H1 (cell line): Measurements from ENCODE around the gene NADK. TPM values are rescaled to one million over a fixed set of nuclear protein-coding genes. Genes with fewer than 3 reads are reported as not detected.

Source experiments
- CTCF ChIA-PET: fragments of 300-600 bp; sonication (Branson Sonifier 250); formaldehyde crosslinking; loops from one replicate; lab custom pipeline; 2021; ENCODE audit not compliant: partially characterized antibody; lab: Charles Lee
- POLR2A ChIA-PET: fragments of 300-600 bp; sonication (Branson Sonifier 250); formaldehyde crosslinking; loops from one replicate; lab custom pipeline; 2021; ENCODE audit warnings: inconsistent platforms; ENCODE audit not compliant: partially characterized antibody; lab: Charles Lee
- DNase-seq, 2 experiments: peaks; one replicate each; pipeline versions ENCODE4 v3.0.0 to v3.0.0-alpha.2; 2010 to 2022; ENCODE audit warnings: low spot score in 2 of 2, low read depth in 1 of 2, mixed read lengths in 1 of 2
- FAIRE-seq: peaks from 2 replicates; lab custom pipeline; 2011; peaks lifted over from hg19 to GRCh38; lab: Jason Lieb, UNC
- H2AFZ ChIP-seq: 2 replicates; pipeline ENCODE4 v1.8.1; 2012; ENCODE audit warnings: low read length, inconsistent platforms
- H2AK5ac ChIP-seq: 2 replicates; pipeline ENCODE4 v1.6.1; 2013; ENCODE audit warnings: low read depth, low read length
- H2BK120ac ChIP-seq: replicated peaks from 2 replicates; pipeline ENCODE3; 2013; ENCODE audit warnings: low read depth, low read length, inconsistent platforms
- H2BK12ac ChIP-seq: 2 replicates; pipeline ENCODE4 v1.6.1; 2013; ENCODE audit warnings: low read depth, low read length
- H2BK15ac ChIP-seq: 2 replicates; pipeline ENCODE4 v1.6.1; 2013; ENCODE audit warnings: low read length
- H2BK20ac ChIP-seq: 2 replicates; pipeline ENCODE4 v1.6.1; 2013; ENCODE audit warnings: low read length
- H2BK5ac ChIP-seq: 2 replicates; pipeline ENCODE4 v1.6.1; 2013; ENCODE audit warnings: low read depth, low read length
- H3K14ac ChIP-seq: 2 replicates; pipeline ENCODE4 v1.6.1; 2013; ENCODE audit warnings: inconsistent platforms; ENCODE audit not compliant: insufficient read length
- H3K18ac ChIP-seq: 2 replicates; pipeline ENCODE4 v1.6.1; 2013; ENCODE audit warnings: low read length; ENCODE audit errors: extremely low read depth
- H3K23ac ChIP-seq: 2 replicates; pipeline ENCODE4 v1.6.1; 2013; ENCODE audit warnings: inconsistent platforms; ENCODE audit not compliant: insufficient read length
- H3K23me2 ChIP-seq: 2 replicates; pipeline ENCODE4 v1.6.1; 2013; ENCODE audit warnings: low read depth, low read length
- H3K27ac ChIP-seq: 2 replicates; pipeline ENCODE4 v1.6.1; 2011; ENCODE audit warnings: low read depth, low read length, inconsistent platforms
- H3K27me3 ChIP-seq, 4 experiments: replicated peaks in 1 of 4; 1 replicate in 1 of 4; 2 replicates in 3 of 4; pipeline versions ENCODE4 v1.6.1 to v1.8.1; 2011 to 2013; ENCODE audit warnings: low read length in 3 of 4, mild to moderate bottlenecking in 3 of 4, inconsistent platforms in 2 of 4, mixed read lengths in 2 of 4, moderate library complexity in 1 of 4; ENCODE audit not compliant: control insufficient read depth in 3 of 4, insufficient read depth in 3 of 4; ENCODE audit errors: extremely low read depth in 1 of 4
- H3K36me3 ChIP-seq, 4 experiments: 2 replicates each; pipeline versions ENCODE4 v1.6.1 to v1.8.1; 2011 to 2013; ENCODE audit warnings: mild to moderate bottlenecking in 4 of 4, low read length in 3 of 4, moderate library complexity in 2 of 4, control low read depth in 1 of 4, inconsistent platforms in 1 of 4; ENCODE audit not compliant: insufficient read depth in 4 of 4, control insufficient read depth in 2 of 4
- H3K4ac ChIP-seq: replicated peaks from 2 replicates; pipeline ENCODE3; 2013; ENCODE audit warnings: low read length, low read depth, mixed read lengths, inconsistent platforms; ENCODE audit not compliant: insufficient read length
- H3K4me1 ChIP-seq, 4 experiments: replicated peaks in 1 of 4; 1 replicate in 1 of 4; 2 replicates in 3 of 4; pipeline versions ENCODE4 v1.6.1 to v1.8.1; 2011 to 2013; ENCODE audit warnings: low read length in 3 of 4, inconsistent platforms in 2 of 4, mixed read lengths in 1 of 4; ENCODE audit not compliant: insufficient read depth in 4 of 4, control insufficient read depth in 3 of 4
- H3K4me2 ChIP-seq, 2 experiments: 2 replicates each; pipeline versions ENCODE4 v1.6.1 to v1.8.1; 2011 to 2013; ENCODE audit warnings: low read depth in 2 of 2, low read length in 2 of 2, control low read depth in 1 of 2, inconsistent platforms in 1 of 2, mild to moderate bottlenecking in 1 of 2; ENCODE audit not compliant: insufficient read depth in 1 of 2
- H3K4me3 ChIP-seq, 4 experiments: fragments of 200-600, 300-600 bp in 1 of 4; sonication (generic), shearing (Covaris generic), sonication (Bioruptor Twin) in 1 of 4; 2 replicates each; pipeline versions ENCODE4 v1.5.1 to v1.8.1; 2011 to 2016; ENCODE audit warnings: low read length in 4 of 4, low read depth in 3 of 4, control low read depth in 2 of 4, inconsistent platforms in 2 of 4, mild to moderate bottlenecking in 2 of 4, mixed read lengths in 1 of 4, moderate library complexity in 1 of 4; ENCODE audit not compliant: insufficient read depth in 2 of 4; ENCODE audit errors: extremely low read depth in 1 of 4
- H3K56ac ChIP-seq: replicated peaks from 2 replicates; pipeline ENCODE3; 2013; ENCODE audit warnings: low read depth, mild to moderate bottlenecking, mixed read lengths, low read length, inconsistent platforms; ENCODE audit not compliant: insufficient read length
- H3K79me1 ChIP-seq: 2 replicates; pipeline ENCODE4 v1.6.1; 2013; ENCODE audit warnings: low read depth, low read length, control low read depth
- H3K79me2 ChIP-seq, 2 experiments: 2 replicates each; pipeline versions ENCODE4 v1.6.1 to v1.8.1; 2012 to 2013; ENCODE audit warnings: low read length in 2 of 2, mild to moderate bottlenecking in 2 of 2, inconsistent platforms in 1 of 2; ENCODE audit not compliant: insufficient read depth in 2 of 2, control insufficient read depth in 1 of 2
- H3K9ac ChIP-seq, 4 experiments: replicated peaks in 1 of 4; 1 replicate in 1 of 4; 2 replicates in 3 of 4; pipeline versions ENCODE4 v1.6.1 to v1.8.1; 2011 to 2013; ENCODE audit warnings: low read depth in 3 of 4, low read length in 3 of 4, control low read depth in 2 of 4, mild to moderate bottlenecking in 2 of 4, moderate library complexity in 2 of 4, inconsistent platforms in 1 of 4; ENCODE audit errors: extremely low read depth in 1 of 4
- H3K9me3 ChIP-seq, 2 experiments: 2 replicates each; pipeline versions ENCODE4 v1.6.1 to v1.8.1; 2012 to 2013; ENCODE audit warnings: mild to moderate bottlenecking in 2 of 2, moderate library complexity in 2 of 2, control low read depth in 1 of 2, inconsistent platforms in 1 of 2, low read depth in 1 of 2, low read length in 1 of 2, mixed read lengths in 1 of 2; ENCODE audit not compliant: insufficient read depth in 2 of 2
- H4K20me1 ChIP-seq, 2 experiments: replicated peaks in 1 of 2; 2 replicates each; pipeline versions ENCODE3 to v1.8.1; 2011 to 2013; ENCODE audit warnings: inconsistent platforms in 2 of 2, low read length in 2 of 2, mild to moderate bottlenecking in 1 of 2; ENCODE audit not compliant: insufficient read depth in 2 of 2, control insufficient read depth in 1 of 2
- H4K5ac ChIP-seq: 2 replicates; pipeline ENCODE4 v1.6.1; 2013; ENCODE audit warnings: low read length, low read depth, mixed read lengths, inconsistent platforms; ENCODE audit not compliant: insufficient read length
- H4K8ac ChIP-seq: 2 replicates; pipeline ENCODE4 v1.8.0; 2013; ENCODE audit warnings: mild to moderate bottlenecking, moderate library complexity, low read length, inconsistent platforms; ENCODE audit not compliant: insufficient read depth; ENCODE audit errors: extremely low read depth
- H4K91ac ChIP-seq: replicated peaks from 2 replicates; pipeline ENCODE3; 2013; ENCODE audit warnings: low read length, mixed read lengths, inconsistent platforms; ENCODE audit not compliant: insufficient read length
- ATF2 ChIP-seq: IDR thresholded peaks from 2 replicates; pipeline ENCODE4 v1.6.1; 2012; ENCODE audit warnings: low read length, inconsistent platforms
- CBX8 ChIP-seq: fragments of 300-800, 300-1000 bp; sonication (generic); IDR thresholded peaks from 2 replicates; pipeline ENCODE4 v1.7.1; 2016; ENCODE audit warnings: low read depth, low read length, borderline replicate concordance
- CTBP2 ChIP-seq: IDR thresholded peaks from 2 replicates; pipeline ENCODE4 v1.7.0; 2011; ENCODE audit warnings: borderline replicate concordance, mild to moderate bottlenecking, moderate library complexity, mixed read lengths, low read length; ENCODE audit not compliant: insufficient read depth, insufficient read length
- JUN ChIP-seq: IDR thresholded peaks from 2 replicates; pipeline ENCODE4 v1.6.1; 2011; ENCODE audit warnings: low read depth, mild to moderate bottlenecking, improper control_type of control experiment, low read length
- MAFK ChIP-seq: IDR thresholded peaks from 2 replicates; pipeline ENCODE4 v1.6.1; 2012; ENCODE audit warnings: low read depth, mild to moderate bottlenecking, improper control_type of control experiment, low read length
- MAX ChIP-seq: IDR thresholded peaks from 2 replicates; pipeline ENCODE4 v1.6.1; 2012; ENCODE audit warnings: inconsistent platforms
- NANOG ChIP-seq: IDR thresholded peaks from 2 replicates; pipeline ENCODE4 v1.6.1; 2011; ENCODE audit warnings: low read length, low read depth, mild to moderate bottlenecking, inconsistent platforms; ENCODE audit not compliant: insufficient read depth, poor library complexity, severe bottlenecking
- RNF2 ChIP-seq: fragments of 200-900, 300-1000 bp; sonication (generic); IDR thresholded peaks from 2 replicates; pipeline ENCODE4 v1.7.1; 2016; ENCODE audit warnings: borderline replicate concordance, low read depth, mild to moderate bottlenecking, antibody characterized with exemption, low read length; ENCODE audit not compliant: poor library complexity, severe bottlenecking; ENCODE audit errors: missing control alignments
- SP1 ChIP-seq: IDR thresholded peaks from 2 replicates; pipeline ENCODE4 v1.6.1; 2011; ENCODE audit warnings: low read depth, low read length
- SP4 ChIP-seq: IDR thresholded peaks from 2 replicates; pipeline ENCODE4 v1.6.1; 2012; ENCODE audit warnings: low read length, inconsistent platforms
- TAF1 ChIP-seq: IDR thresholded peaks from 2 replicates; pipeline ENCODE4 v1.6.1; 2011; ENCODE audit warnings: mild to moderate bottlenecking, low read depth, low read length
- WGBS, 2 experiments: shearing (Covaris generic) in 1 of 2; methylation state at CpG; one replicate each; pipeline versions ENCODE4 v1.1.6 to v1.1.7; 2013 to 2015; ENCODE audit warnings: low lambda C conversion rate in 2 of 2, mixed read lengths in 2 of 2, inconsistent platforms in 1 of 2, low coverage in 1 of 2, missing lambda C conversion rate in 1 of 2; ENCODE audit not compliant: insufficient replicate concordance in 2 of 2, insufficient coverage in 1 of 2, insufficient read length in 1 of 2; ENCODE audit errors: extremely low coverage in 1 of 2, missing lambda C conversion rate in 1 of 2; 5-methylcytosine and 5-hydroxymethylcytosine counted together
- polyA plus RNA-seq, 7 experiments: library from polyadenylated mRNA; depleted of rRNA in 3 of 7; stranded (reverse) in 5 of 7; unstranded in 2 of 7; fragments of >200 nt in 5 of 7; fragments of 200-250 nt in 2 of 7; gene quantifications; 1 replicate in 5 of 7; 2 replicates in 1 of 7; 4 replicates in 1 of 7; pipeline versions ENCODE4 v1.2.1 to v1.2.3, GENCODE V29; 2011 to 2013; ENCODE audit warnings: missing spikeins in 2 of 7, mixed read lengths in 2 of 7
- total RNA-seq: library from RNA; stranded (reverse); fragmentation: NEBNext Ultra II Directional; extraction: Animal tissue kit (Norgen Biotek cat#: 25700); gene quantifications from 2 replicates; pipeline ENCODE4 v1.2.1, GENCODE V29; 2021

The NADK gene
- total and polyA plus RNA-seq, 2 of the 8 experiments (the other 6 are each of a cell fraction or from before 2014, with no cell fraction given) = 78.0 to 89.7 TPM

GRCh38 chr1:1788136-1788535 is 9.9 kb upstream of the NADK start:
- Histone ChIP-seq H2AFZ (no peak overlapping the region), H3K9ac (no peak overlapping the region), H2BK12ac (no peak overlapping the region), H2BK5ac (no peak overlapping the region; the same call in 1 of the 2 replicates), H3K79me1 (peaks cover 10% of the 10 kb centered on the region), H3K27ac (no peak overlapping the region), H4K8ac (peak overlapping the region; percentile 12; the same call in 1 of the 2 replicates), H2BK120ac (no peak overlapping the region), H2AK5ac (no peak overlapping the region), H4K91ac (no peak overlapping the region), H4K20me1 (peaks cover 11 to 21% of the 10 kb centered on the region in 2 experiments), H3K4me1 (peaks cover 0 to 4% (median 4%) of the 10 kb centered on the region in 4 experiments; a peak in 5 of 7 replicates), H3K18ac (no peak overlapping the region), H3K4ac (no peak overlapping the region), H3K27me3 (no peaks in the 10 kb centered on the region), H3K4me3 (no peak overlapping the region), H3K36me3 (peaks cover 47 to 70% (median 54%) of the 10 kb centered on the region in 4 experiments), H3K4me2 (no peak overlapping the region), H3K23me2 (no peaks in the 10 kb centered on the region), H3K14ac (no peak overlapping the region), H3K56ac (no peak overlapping the region), H3K23ac (no peak overlapping the region), H2BK20ac (no peak overlapping the region), H4K5ac (no peak overlapping the region), H3K79me2 (no peaks in the 10 kb centered on the region), H3K9me3 (no peaks in the 10 kb centered on the region), H2BK15ac (no peak overlapping the region)
- 80% methylated on average over 7 of the region's 7 CpGs; no CpG with 5 or more reads in 1 of the 2 experiments for WGBS, 2 experiments
- POLR2A ChIA-PET = interaction anchor here (2.1 kb wide), 1 partner anchor 8 kb away, joined by 11 read pairs; no protein-coding TSS in a partner anchor
- CTCF ChIA-PET = interaction anchor here (0.8 to 3.1 kb wide), 9 partner anchors 8 to 118 kb away, joined by 3 to 21 read pairs (median 7); no protein-coding TSS in a partner anchor
- DNase-seq = no peak
- FAIRE-seq = no peak
- no peak for TF ChIP-seq SP1
- no peak for TF ChIP-seq JUN
- TF ChIP-seq TAF1 = no peak
- TF ChIP-seq RNF2 = no peak
- TF ChIP-seq MAX = no peak
- TF ChIP-seq NANOG = no peak
- TF ChIP-seq SP4 = no peak
- no peak for TF ChIP-seq MAFK
- TF ChIP-seq CTBP2 = no peak
- no peak for TF ChIP-seq CBX8
- no peak for TF ChIP-seq ATF2
